HepG2 (cell line): ENCODE measurements around the gene AMOTL2.

Source experiments
- CBX5 ChIP-seq: sonication (generic); formaldehyde crosslinking; IDR thresholded peaks from 2 replicates; pipeline ENCODE4 v1.4.0; 2020; ENCODE audit warnings: missing genetic modification reagents, borderline replicate concordance
- HIVEP1 ChIP-seq: sonication (generic); formaldehyde crosslinking; IDR thresholded peaks from 2 replicates; pipeline ENCODE4 v1.4.0; 2020; ENCODE audit warnings: mild to moderate bottlenecking, missing genetic modification reagents
- NFE2L2 ChIP-seq: fragments of 150-350 bp; IDR thresholded peaks from 2 replicates; pipeline ENCODE4 v1.6.1; 2014; ENCODE audit warnings: low read length
- PBX3 ChIP-seq: sonication (generic); formaldehyde crosslinking; IDR thresholded peaks from 2 replicates; pipeline ENCODE4 v1.8.1; 2023; ENCODE audit warnings: missing genetic modification reagents, inconsistent platforms, borderline replicate concordance
- PLSCR1 ChIP-seq: sonication (generic); formaldehyde crosslinking; IDR thresholded peaks from 2 replicates; pipeline ENCODE4 v1.5.0; 2020; ENCODE audit warnings: missing genetic modification reagents, mild to moderate bottlenecking, borderline replicate concordance
- RAD21 ChIP-seq: fragments of 450-650 bp; formaldehyde crosslinking; IDR thresholded peaks from 2 replicates; pipeline ENCODE4 v1.5.0; 2020; ENCODE audit warnings: mild to moderate bottlenecking
- RBFOX2 ChIP-seq: fragments of 200-400 bp; formaldehyde crosslinking; IDR thresholded peaks from 2 replicates; pipeline ENCODE4 v1.6.1; 2017; ENCODE audit warnings: low read depth, mild to moderate bottlenecking, low read length
- REST ChIP-seq, 2 experiments: IDR thresholded peaks; 2 replicates each; pipeline ENCODE4 v1.6.1; 2011 to 2012; ENCODE audit warnings: low read length in 2 of 2, borderline replicate concordance in 1 of 2, low read depth in 1 of 2, mild to moderate bottlenecking in 1 of 2, moderate library complexity in 1 of 2
- SMAD3 ChIP-seq: sonication (generic); formaldehyde crosslinking; IDR thresholded peaks from 2 replicates; pipeline ENCODE4 v1.4.0; 2020; ENCODE audit warnings: missing genetic modification reagents
- ZHX2 ChIP-seq, 2 experiments: sonication (generic) in 1 of 2; formaldehyde crosslinking in 1 of 2; IDR thresholded peaks; 2 replicates each; pipeline versions ENCODE4 v1.6.1 to v1.9.0; 2014 to 2022; ENCODE audit warnings: antibody characterized with exemption in 1 of 2, borderline replicate concordance in 1 of 2, inconsistent platforms in 1 of 2, low read depth in 1 of 2, missing genetic modification reagents in 1 of 2
- ZNF136 ChIP-seq: sonication (generic); formaldehyde crosslinking; IDR thresholded peaks from 2 replicates; pipeline ENCODE4 v1.8.1; 2022; ENCODE audit warnings: low read depth, mild to moderate bottlenecking, moderate library complexity, missing genetic modification reagents
- ZNF609 ChIP-seq: sonication (generic); formaldehyde crosslinking; IDR thresholded peaks from 2 replicates; pipeline ENCODE4 v1.4.0; 2020; ENCODE audit warnings: mild to moderate bottlenecking, missing genetic modification reagents, borderline replicate concordance
- ZNF891 ChIP-seq: sonication (generic); formaldehyde crosslinking; IDR thresholded peaks from 2 replicates; pipeline ENCODE4 v1.5.0; 2020; ENCODE audit warnings: mild to moderate bottlenecking, missing genetic modification reagents

GRCh38 chr3:134362221-134362620 is 12.0 kb downstream of the AMOTL2 start:
- TF ChIP-seq SMAD3 (no peak), ZNF136 (CRISPR knock-in tag) (no peak), ZNF891 (no peak), REST (IDR thresholded peaks at IDR 0.05; ENCODE audit: borderline replicate concordance in 1 of 2, low read depth in 1 of 2, low read length in 2 of 2) (no peak), ZNF609 (CRISPR knock-in tag) (no peak), PBX3 (CRISPR knock-in tag) (no peak), PLSCR1 (no peak), RAD21 (CRISPR knock-in tag) (no peak), HIVEP1 (CRISPR knock-in tag) (no peak), NFE2L2 (no peak), RBFOX2 (no peak), CBX5 (CRISPR knock-in tag) (no peak), ZHX2 (IDR thresholded peaks at IDR 0.05; ENCODE audit: low read depth) (no peak), ZHX2 (CRISPR knock-in tag; IDR thresholded peaks at IDR 0.05; ENCODE audit: borderline replicate concordance) (no peak)
